ENCODE results near the gene SPRED2.

SPRED2 gene

DNA sequence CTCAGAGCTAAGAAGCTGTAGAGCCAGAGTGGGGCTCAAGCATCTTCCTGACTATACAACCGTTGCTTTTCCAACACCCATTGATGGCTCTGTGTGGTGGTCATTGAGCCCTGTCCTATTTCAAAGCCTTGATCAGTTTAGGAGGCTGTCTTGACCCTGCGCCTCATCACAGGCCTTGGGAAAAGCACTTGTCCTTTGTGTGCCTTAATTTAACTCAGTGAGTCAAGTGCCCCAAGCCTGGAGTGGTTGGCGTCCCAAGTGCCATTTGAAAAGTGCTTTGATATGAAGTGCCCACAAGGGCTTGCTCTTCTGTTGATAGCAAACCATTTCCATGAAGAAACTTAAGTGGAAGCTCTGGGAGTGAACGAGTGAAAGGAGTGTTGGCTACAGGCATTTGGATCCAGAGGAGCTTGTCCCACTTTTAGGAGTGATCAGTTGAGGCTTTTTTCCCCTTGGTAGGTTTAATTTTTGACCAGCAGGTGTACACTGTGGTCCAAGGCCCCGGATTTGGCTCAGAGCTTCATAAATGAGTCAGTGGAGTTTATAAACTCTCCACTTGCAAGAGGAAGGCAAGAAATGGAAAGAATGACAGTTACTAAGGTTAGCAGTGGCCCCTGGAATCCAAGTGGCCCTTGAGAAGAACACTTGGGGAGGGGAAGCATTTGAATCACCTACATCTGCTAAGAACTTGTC lies 154.5 kb downstream of the SPRED2 start:
- no peak for DNase-seq (ENCODE audit: low read depth in 2 of 2)

GRCh38 chr2:65277118-65277517 lies 155.3 kb downstream of the SPRED2 start:
- no peak for DNase-seq (ENCODE audit: low read depth in 2 of 2)

DNA sequence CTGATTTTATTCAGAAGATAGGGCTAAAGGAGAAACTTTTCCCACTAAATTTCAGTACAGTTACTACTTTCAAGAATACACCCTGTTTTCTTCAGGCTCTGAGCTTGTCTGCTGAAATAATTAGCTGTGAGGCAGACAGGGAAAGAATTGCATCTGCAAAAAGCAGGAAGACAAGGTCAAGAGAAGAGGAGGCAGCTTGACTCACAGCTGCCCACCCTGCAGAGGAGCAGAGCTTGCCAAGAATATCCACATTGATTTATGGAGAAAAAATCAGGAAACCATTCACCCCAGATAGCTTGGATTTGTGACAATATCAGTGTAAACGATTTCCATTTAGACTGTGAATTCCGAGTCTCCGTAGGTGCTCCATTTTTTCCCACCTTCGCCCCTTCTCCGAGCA lies 155.8 kb downstream of the SPRED2 start:
- no peak for DNase-seq (ENCODE audit: low read depth in 2 of 2)

GRCh38 chr2:65275141-65275915 lies 157.1 kb downstream of the SPRED2 start:
- no peak for DNase-seq (ENCODE audit: low read depth in 2 of 2)

DNA sequence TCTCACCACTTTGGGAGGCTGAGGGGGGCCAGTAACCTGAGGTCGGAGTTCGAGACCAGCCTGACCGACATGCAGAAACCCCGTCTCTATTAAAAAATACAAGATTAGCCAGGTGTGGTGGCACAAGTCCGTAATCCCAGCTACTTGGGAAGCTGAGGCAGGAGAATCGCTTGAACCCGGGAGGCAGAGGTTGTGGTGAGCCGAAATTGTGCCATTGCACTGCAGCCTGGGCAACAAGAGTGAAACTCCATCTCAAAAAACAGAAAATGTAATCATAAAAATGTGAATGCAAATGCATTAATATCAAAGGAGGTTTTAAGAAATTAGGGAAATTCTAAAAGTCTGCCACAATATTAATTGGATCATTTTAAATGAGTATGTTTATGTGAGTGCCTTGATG lies 159.1 kb downstream of the SPRED2 start:
- DNase-seq (ENCODE audit: low read depth in 2 of 2), result no peak

DNA sequence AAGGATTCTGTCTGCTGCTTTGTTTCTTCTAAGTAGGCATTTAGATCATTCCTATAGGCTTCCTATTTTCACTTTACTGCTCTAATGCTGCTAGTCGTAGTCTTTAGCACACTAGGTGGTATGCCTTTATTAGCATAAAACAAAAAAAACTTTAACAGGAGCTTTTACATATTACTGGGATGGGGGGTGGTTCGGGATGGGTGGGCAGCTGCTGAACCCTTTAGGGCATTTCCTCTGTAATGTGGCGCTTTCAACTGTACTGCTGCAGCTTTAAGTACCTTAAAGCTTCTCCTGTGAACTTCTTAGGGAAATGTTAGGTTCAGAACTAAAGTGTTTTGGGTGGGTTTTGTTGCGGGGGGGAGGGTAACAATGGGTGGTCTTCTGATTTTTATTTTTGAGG lies 163.4 kb downstream of the SPRED2 start:
- DNase-seq (ENCODE audit: low read depth in 2 of 2), result no peak

GRCh38 chr2:65267008-65267407 lies 165.4 kb downstream of the SPRED2 start:
- DNase-seq (ENCODE audit: low read depth in 2 of 2), result no peak

- DNase-seq (ENCODE audit: low read depth in 2 of 2), result no peak
Measured at GRCh38 chr2:65265671-65266045, 166.7 kb downstream of the SPRED2 start.

GRCh38 chr2:65264821-65265670 lies 167.4 kb downstream of the SPRED2 start:
- no peak for DNase-seq (ENCODE audit: low read depth in 2 of 2)

DNA sequence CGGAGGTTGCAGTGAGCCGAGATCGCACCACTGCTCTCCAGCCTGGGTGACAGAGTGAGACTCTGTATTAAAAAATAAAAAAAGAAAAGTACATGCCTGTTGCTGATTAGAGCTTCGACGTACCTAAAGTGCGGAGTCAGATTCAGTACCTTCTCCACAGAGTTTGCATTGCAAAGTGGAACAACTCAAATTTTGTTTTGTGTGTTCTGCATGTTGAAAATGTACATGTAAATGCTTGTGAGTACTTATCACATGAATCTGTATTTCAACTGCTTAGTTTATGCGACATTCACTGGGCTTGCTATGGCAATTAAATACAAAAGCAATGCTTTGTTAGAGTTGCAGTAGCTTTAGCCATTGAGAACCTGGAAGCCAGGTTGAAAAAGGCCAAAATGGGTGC lies 168.4 kb downstream of the SPRED2 start:
- DNase-seq (ENCODE audit: low read depth in 2 of 2), result no peak

GRCh38 chr2:65263262-65263661 lies 169.1 kb downstream of the SPRED2 start:
- DNase-seq (ENCODE audit: low read depth in 2 of 2), result no peak

DNA sequence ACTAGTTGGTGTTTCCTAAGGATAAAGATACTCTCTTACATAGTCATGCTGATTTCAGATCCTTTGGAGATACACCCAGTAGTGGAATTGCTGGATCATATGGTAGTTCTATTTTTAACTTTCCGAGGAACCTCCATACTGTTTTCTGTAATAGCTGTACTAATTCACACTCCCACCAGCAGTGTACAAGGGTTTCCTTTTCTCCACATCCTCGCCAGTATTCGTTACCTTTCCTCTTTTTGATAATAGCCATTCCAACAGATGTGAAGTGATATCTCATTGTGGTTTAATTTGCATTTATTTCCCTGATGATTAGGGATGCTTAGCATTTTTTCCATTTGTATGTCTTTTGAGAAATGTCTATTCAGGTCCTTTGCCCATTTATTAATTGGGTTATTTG lies 170.7 kb downstream of the SPRED2 start:
- DNase-seq (ENCODE audit: low read depth in 2 of 2), result no peak
